ENCODE results near the gene LPIN2. TPM values are rescaled to one million over a fixed set of nuclear protein-coding genes. Genes with fewer than 3 reads are reported as not detected.

The LPIN2 gene
- total and polyA plus RNA-seq, 2 of the 13 experiments (the other 11 are each of a cell fraction or from before 2014, with no cell fraction given) = 46.0 to 119 TPM

GRCh38 chr18:3051718-3052410, 38.9 kb upstream of the LPIN2 start (continued):
- TF ChIP-seq SETDB1 (CRISPR knock-in tag; IDR thresholded peaks at IDR 0.05; ENCODE audit: borderline replicate concordance) (no peak), ZNF782 (CRISPR knock-in tag; IDR thresholded peaks at IDR 0.05; ENCODE audit: borderline replicate concordance) (no peak), KLF11 (CRISPR knock-in tag; IDR thresholded peaks at IDR 0.05) (0 out of 2 replicates have a peak, but pooled peaks have one; percentile 71), RAD21 (CRISPR knock-in tag; IDR thresholded peaks at IDR 0.05) (no peak), ZNF513 (CRISPR knock-in tag; conservative IDR thresholded peaks at IDR 0.05) (no peak), KDM3A (CRISPR knock-in tag; IDR thresholded peaks at IDR 0.05; ENCODE audit: low read depth) (peak; percentile 94), ZBTB37 (CRISPR knock-in tag; IDR thresholded peaks at IDR 0.05) (no peak), TMF1 (CRISPR knock-in tag; IDR thresholded peaks at IDR 0.05; ENCODE audit: low read depth) (0 out of 2 replicates have a peak, but pooled peaks have one; percentile 32), THRA (CRISPR knock-in tag; IDR thresholded peaks at IDR 0.05; ENCODE audit: borderline replicate concordance) (peak; percentile 94), RARA (CRISPR knock-in tag; IDR thresholded peaks at IDR 0.05) (peak; percentile 99), ZSCAN21 (CRISPR knock-in tag; IDR thresholded peaks at IDR 0.05; ENCODE audit: borderline replicate concordance) (no peak), AKNA (CRISPR knock-in tag; IDR thresholded peaks at IDR 0.05; ENCODE audit: borderline replicate concordance) (0 out of 2 replicates have a peak, but pooled peaks have one; percentile 44), TBX2 (CRISPR knock-in tag; IDR thresholded peaks at IDR 0.05; ENCODE audit: borderline replicate concordance) (peak; percentile 98), ETV6 (CRISPR knock-in tag; conservative IDR thresholded peaks at IDR 0.05) (peak; percentile 95), SNAI1 (CRISPR knock-in tag; IDR thresholded peaks at IDR 0.05; ENCODE audit: borderline replicate concordance) (no peak), HMG20B (CRISPR knock-in tag; conservative IDR thresholded peaks at IDR 0.05) (peak; percentile 91)

Data from HepG2 (cell line).